T-cell (primary cell): Measurements from ENCODE around the gene B4GALT2. TPM values are rescaled to one million over a fixed set of nuclear protein-coding genes. Genes with fewer than 3 reads are reported as not detected.

Experiments
- ATAC-seq, 4 experiments: fragments of 200-7000 bp in 3 of 4; fragments of 150-1000 bp in 1 of 4; cut with Tn5 transposase; replicated peaks in 1 of 4; 1 replicate in 3 of 4; 2 replicates in 1 of 4; pipeline ENCODE4 v1.10.0; 2021; ENCODE audit warnings: moderate library complexity in 3 of 4, mild to moderate bottlenecking in 2 of 4, moderate number of reproducible peaks in 1 of 4
- CTCF ChIA-PET, 2 donors: fragments of 300-600 bp; sonication (Branson Sonifier 250); formaldehyde crosslinking; loops; one replicate each; lab custom pipeline; 2022; ENCODE audit warnings: antibody characterized with exemption in 2 of 2; lab: Charles Lee
- POLR2A ChIA-PET, 2 donors: fragments of 300-600 bp; sonication (Branson Sonifier 250); formaldehyde crosslinking; loops; one replicate each; lab custom pipeline; 2022; ENCODE audit warnings: antibody characterized with exemption in 2 of 2; lab: Charles Lee
- DNase-seq, 35 experiments: peaks; one replicate each; pipeline versions ENCODE4 v3.0.0 to v3.0.0-alpha.2; 2013 to 2023
- H3K27ac ChIP-seq: one replicate; pipeline ENCODE4 v1.5.1; 2013; ENCODE audit warnings: low read length
- H3K27me3 ChIP-seq, 2 experiments: replicated peaks in 1 of 2; 1 replicate in 1 of 2; 2 replicates in 1 of 2; pipeline versions ENCODE4 v1.6.1 to v1.7.0; 2013; ENCODE audit warnings: low read length in 1 of 2, mixed read lengths in 1 of 2; ENCODE audit not compliant: control insufficient read depth in 2 of 2, insufficient read depth in 2 of 2; ENCODE audit errors: extremely low read depth in 1 of 2
- H3K36me3 ChIP-seq, 2 donors: 1 replicate in 1 of 2; 2 replicates in 1 of 2; pipeline versions ENCODE4 v1.6.1 to v1.7.0; 2013; ENCODE audit warnings: low read length in 1 of 2; ENCODE audit not compliant: control insufficient read depth in 2 of 2, insufficient read depth in 1 of 2; ENCODE audit errors: extremely low read depth in 1 of 2
- H3K4me1 ChIP-seq, 2 experiments: 1 replicate in 1 of 2; 2 replicates in 1 of 2; pipeline versions ENCODE4 v1.6.1 to v1.7.0; 2013; ENCODE audit warnings: low read length in 2 of 2, mixed read lengths in 1 of 2; ENCODE audit not compliant: insufficient read depth in 2 of 2, control insufficient read depth in 1 of 2; ENCODE audit errors: extremely low read depth in 1 of 2
- H3K4me3 ChIP-seq, 2 donors: 1 replicate in 1 of 2; 2 replicates in 1 of 2; pipeline versions ENCODE4 v1.5.1 to v1.7.0; 2013; ENCODE audit warnings: mild to moderate bottlenecking in 2 of 2, low read length in 1 of 2, moderate library complexity in 1 of 2; ENCODE audit not compliant: control insufficient read depth in 1 of 2; ENCODE audit errors: extremely low read depth in 1 of 2
- H3K9me3 ChIP-seq: 2 replicates; pipeline ENCODE4 v1.7.0; 2013
- H3K27ac Mint-ChIP-seq, 2 donors: one replicate each; pipeline ENCODE4 v1.8.0; 2020 to 2021; ENCODE audit warnings: mild to moderate bottlenecking in 2 of 2, mixed read lengths in 2 of 2
- H3K27me3 Mint-ChIP-seq, 2 donors: one replicate each; pipeline ENCODE4 v1.8.0; 2021 to 2022; ENCODE audit warnings: mixed read lengths in 2 of 2
- H3K36me3 Mint-ChIP-seq: one replicate; pipeline ENCODE4 v1.8.0; 2021; ENCODE audit warnings: mixed read lengths
- H3K4me1 Mint-ChIP-seq, 3 donors: one replicate each; pipeline ENCODE4 v1.8.0; 2020 to 2022; ENCODE audit warnings: mixed read lengths in 3 of 3, mild to moderate bottlenecking in 1 of 3
- H3K4me3 Mint-ChIP-seq, 3 donors: one replicate each; pipeline ENCODE4 v1.8.0; 2020 to 2022; ENCODE audit warnings: mild to moderate bottlenecking in 3 of 3, mixed read lengths in 3 of 3, moderate library complexity in 3 of 3
- H3K9me3 Mint-ChIP-seq, 3 donors: one replicate each; pipeline ENCODE4 v1.8.0; 2020 to 2022; ENCODE audit warnings: mixed read lengths in 3 of 3
- WGBS: methylation state at CpG from one replicate; pipeline ENCODE4 v1.1.5; 2013; ENCODE audit warnings: missing lambda C conversion rate; ENCODE audit not compliant: insufficient coverage; 5-methylcytosine and 5-hydroxymethylcytosine counted together
- total RNA-seq, 35 experiments: library from RNA in 6 of 35; stranded (reverse) in 6 of 35; fragments of 120-200 nt in 1 of 35; gene quantifications; one replicate each; pipeline versions ENCODE4 v1.2.1 to v1.2.4 and lab custom pipeline; 2013 to 2026

B4GALT2 gene
- total RNA-seq, 5 donors from 2014 or later (not counting 1 experiment from before 2014, with no cell fraction given): 1.2 to 5.3 (median 3.1) TPM

DNA sequence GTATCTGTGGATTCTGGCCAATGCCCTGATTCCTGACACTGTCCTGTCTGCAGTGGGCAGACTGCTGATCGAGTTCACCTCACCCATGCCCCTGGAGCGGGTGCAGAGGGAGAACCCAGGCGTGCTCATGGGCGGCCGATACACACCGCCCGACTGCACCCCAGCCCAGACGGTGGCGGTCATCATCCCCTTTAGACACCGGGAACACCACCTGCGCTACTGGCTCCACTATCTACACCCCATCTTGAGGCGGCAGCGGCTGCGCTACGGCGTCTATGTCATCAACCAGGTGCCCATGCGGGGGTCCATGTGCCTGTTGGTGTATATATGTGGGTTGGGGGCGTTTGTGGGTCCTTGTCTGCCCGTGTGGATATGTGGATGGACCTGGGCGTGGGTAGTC is 2.6 kb downstream of the B4GALT2 start:
- H3K27me3 Mint-ChIP-seq: peaks cover 0 to 5% of the 10 kb centered on the region in 2 donors
- H3K4me3 Mint-ChIP-seq: no peak overlapping the region
- H3K27ac Mint-ChIP-seq: no peak overlapping the region
- ChIA-PET POLR2A (no interaction called here), CTCF (no interaction called here)
- 95% methylated on average over 9 of the region's 20 CpGs for WGBS
- Histone ChIP-seq H3K4me3 (no peak overlapping the region), H3K27ac (no peak overlapping the region), H3K27me3 (peaks cover 0 to 28% of the 10 kb centered on the region in 2 experiments), H3K9me3 (no peaks in the 10 kb centered on the region), H3K36me3 (peaks cover 3 to 18% of the 10 kb centered on the region in 2 donors), H3K4me1 (peaks cover 0 to 23% of the 10 kb centered on the region in 2 experiments)
- H3K4me1 Mint-ChIP-seq: peaks cover 15 to 31% (median 30%) of the 10 kb centered on the region in 3 donors
- H3K9me3 Mint-ChIP-seq: no peaks in the 10 kb centered on the region
- no peak for ATAC-seq
- H3K36me3 Mint-ChIP-seq: peaks cover 16% of the 10 kb centered on the region
- no peak for DNase-seq

DNA sequence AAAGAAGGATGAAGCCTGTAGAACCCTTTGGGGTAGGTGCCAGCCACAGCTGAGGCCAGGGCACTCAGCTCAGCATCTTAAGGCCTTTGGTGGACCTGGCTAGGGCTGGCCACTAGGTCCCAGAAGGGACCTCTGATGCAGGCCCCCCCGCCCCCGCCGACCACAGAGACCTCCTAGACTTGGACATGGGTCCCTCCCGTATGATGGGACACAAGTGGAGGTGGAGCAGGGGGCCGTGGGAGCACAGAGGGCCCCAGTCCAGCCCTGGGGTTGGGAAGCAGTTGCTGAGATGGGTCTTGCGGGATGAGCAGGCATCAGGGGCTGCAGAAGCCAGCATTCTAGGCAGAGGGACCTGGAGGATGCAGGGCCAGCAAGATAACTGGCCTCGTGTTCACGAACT is 3.2 kb downstream of the B4GALT2 start:
- peaks cover 9 to 25% (median 24%) of the 10 kb centered on the region in 3 donors for H3K4me1 Mint-ChIP-seq
- DNase-seq (no peak), ATAC-seq (no peak)
- ChIA-PET POLR2A (no interaction called here), CTCF (no interaction called here)
- 90% methylated on average over 8 of the region's 8 CpGs for WGBS
- no peaks in the 10 kb centered on the region for H3K9me3 Mint-ChIP-seq
- Histone ChIP-seq H3K36me3 (peaks cover 3 to 12% of the 10 kb centered on the region in 2 donors), H3K4me1 (peaks cover 0 to 18% of the 10 kb centered on the region in 2 experiments), H3K4me3 (no peak overlapping the region), H3K27me3 (peaks cover 0 to 28% of the 10 kb centered on the region in 2 experiments), H3K9me3 (no peaks in the 10 kb centered on the region), H3K27ac (no peak overlapping the region)
- H3K27ac Mint-ChIP-seq: no peak overlapping the region
- H3K36me3 Mint-ChIP-seq: peaks cover 10% of the 10 kb centered on the region
- no peak overlapping the region for H3K4me3 Mint-ChIP-seq
- H3K27me3 Mint-ChIP-seq: peaks cover 0 to 5% of the 10 kb centered on the region in 2 donors

DNA sequence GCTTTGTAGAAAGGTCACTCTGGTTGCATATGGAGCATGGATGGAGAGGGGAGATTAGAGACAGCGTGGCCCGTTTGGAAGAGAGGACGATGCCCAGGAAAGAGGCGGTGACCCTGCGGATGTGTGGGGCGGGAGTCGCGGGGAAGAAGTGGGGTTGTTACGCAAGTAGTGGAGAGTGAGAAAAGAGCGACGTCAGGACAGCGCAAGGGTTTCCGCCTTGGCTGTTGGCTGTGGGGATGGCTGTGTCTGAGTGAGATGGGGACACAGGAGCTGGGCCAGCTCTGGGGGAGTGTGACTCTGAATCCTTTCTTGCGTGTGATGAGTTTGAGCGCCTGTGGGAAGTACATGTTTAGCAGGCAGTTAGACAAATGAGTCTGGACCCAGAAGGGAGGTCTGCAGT is 3.8 kb downstream of the B4GALT2 start:
- peaks cover 3 to 19% (median 18%) of the 10 kb centered on the region in 3 donors for H3K4me1 Mint-ChIP-seq
- ATAC-seq (no peak), DNase-seq (no peak)
- Histone ChIP-seq H3K27ac (no peak overlapping the region), H3K36me3 (peaks cover 3 to 7% of the 10 kb centered on the region in 2 donors), H3K9me3 (no peaks in the 10 kb centered on the region), H3K4me3 (no peak overlapping the region), H3K4me1 (peaks cover 0 to 18% of the 10 kb centered on the region in 2 experiments), H3K27me3 (peaks cover 0 to 28% of the 10 kb centered on the region in 2 experiments)
- peaks cover 0 to 5% of the 10 kb centered on the region in 2 donors for H3K27me3 Mint-ChIP-seq
- no peak overlapping the region for H3K4me3 Mint-ChIP-seq
- H3K9me3 Mint-ChIP-seq: no peaks in the 10 kb centered on the region
- CTCF ChIA-PET: no interaction called here
- 97% methylated on average over 15 of the region's 15 CpGs for WGBS
- POLR2A ChIA-PET: no interaction called here
- H3K27ac Mint-ChIP-seq: no peak overlapping the region
- H3K36me3 Mint-ChIP-seq: peaks cover 5% of the 10 kb centered on the region

DNA sequence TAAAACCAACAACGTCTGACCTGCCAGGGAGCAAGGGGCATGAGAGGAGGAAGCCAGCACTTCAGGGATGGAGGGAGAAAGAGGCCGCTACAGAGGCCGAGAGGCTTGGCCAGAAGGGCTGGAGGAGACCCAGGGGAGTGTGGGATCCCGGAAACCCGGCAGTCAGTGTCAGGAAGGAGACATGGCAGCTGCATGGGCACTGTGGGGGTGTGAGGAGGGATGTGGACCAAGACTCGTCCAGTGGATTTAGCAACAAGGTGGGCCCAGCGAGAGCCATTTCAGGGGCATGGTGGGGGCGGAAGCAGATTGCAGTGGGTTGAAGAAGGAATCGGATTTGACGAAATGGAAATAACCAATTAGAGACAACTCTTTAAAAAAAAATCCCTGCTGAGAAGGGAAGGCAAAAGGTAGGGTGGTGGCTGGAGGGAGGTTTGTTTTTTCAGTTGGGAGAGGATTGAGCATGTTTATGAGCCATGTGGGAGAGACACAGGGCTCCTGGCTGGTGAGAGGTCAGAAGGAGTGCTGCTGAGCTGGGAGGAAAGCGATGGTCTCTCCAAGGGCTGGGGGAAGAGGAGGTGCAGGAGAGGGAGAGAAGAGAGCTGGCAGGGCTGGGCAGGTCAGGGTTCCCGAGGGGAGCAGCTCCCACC is 4.4 kb downstream of the B4GALT2 start:
- POLR2A ChIA-PET: no interaction called here
- Histone ChIP-seq H3K9me3 (no peaks in the 10 kb centered on the region), H3K4me1 (peaks cover 0 to 16% of the 10 kb centered on the region in 2 experiments), H3K27ac (no peak overlapping the region), H3K4me3 (no peak overlapping the region), H3K27me3 (peaks cover 0 to 24% of the 10 kb centered on the region in 2 experiments), H3K36me3 (peaks cover 0 to under 1% of the 10 kb centered on the region in 2 donors)
- H3K36me3 Mint-ChIP-seq: no peaks in the 10 kb centered on the region
- peaks cover 0 to 15% (median 12%) of the 10 kb centered on the region in 3 donors for H3K4me1 Mint-ChIP-seq
- 87% methylated on average over 5 of the region's 12 CpGs for WGBS
- no peak overlapping the region for H3K4me3 Mint-ChIP-seq
- CTCF ChIA-PET: interaction anchor here in 1 of 2 donors (0.6 kb wide), 1 partner anchor 16 kb away, joined by 4 read pairs; no protein-coding TSS in a partner anchor
- ATAC-seq (no peak), DNase-seq (no peak)
- H3K9me3 Mint-ChIP-seq: no peaks in the 10 kb centered on the region
- peaks cover 0 to 5% of the 10 kb centered on the region in 2 donors for H3K27me3 Mint-ChIP-seq
- H3K27ac Mint-ChIP-seq: no peak overlapping the region

DNA sequence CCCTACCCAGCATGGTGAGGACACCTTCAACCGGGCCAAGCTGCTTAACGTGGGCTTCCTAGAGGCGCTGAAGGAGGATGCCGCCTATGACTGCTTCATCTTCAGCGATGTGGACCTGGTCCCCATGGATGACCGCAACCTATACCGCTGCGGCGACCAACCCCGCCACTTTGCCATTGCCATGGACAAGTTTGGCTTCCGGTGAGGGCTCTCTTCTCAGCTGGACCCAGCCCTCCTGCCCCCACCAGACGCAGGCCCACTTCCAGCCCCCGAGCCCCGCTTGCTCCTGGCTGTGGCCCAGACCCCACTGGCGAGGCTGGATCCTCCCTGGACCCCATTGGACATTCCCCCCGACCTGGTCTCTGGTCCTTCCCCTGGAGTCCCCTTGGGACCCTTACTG is 5.8 kb downstream of the B4GALT2 start:
- Mint-ChIP-seq H3K4me3 (no peak overlapping the region), H3K36me3 (no peaks in the 10 kb centered on the region), H3K4me1 (peaks cover 0 to 9% (median 6%) of the 10 kb centered on the region in 3 donors), H3K27ac (no peak overlapping the region), H3K27me3 (peaks cover 0 to 5% of the 10 kb centered on the region in 2 donors), H3K9me3 (no peaks in the 10 kb centered on the region)
- ATAC-seq (no peak), DNase-seq (no peak)
- Histone ChIP-seq H3K4me1 (peaks cover 0 to 6% of the 10 kb centered on the region in 2 experiments), H3K27me3 (peaks cover 0 to 15% of the 10 kb centered on the region in 2 experiments), H3K27ac (no peak overlapping the region), H3K36me3 (no peaks in the 10 kb centered on the region), H3K4me3 (no peak overlapping the region), H3K9me3 (no peaks in the 10 kb centered on the region)
- WGBS: 91% methylated on average over 15 of the region's 16 CpGs
- ChIA-PET CTCF (no interaction called here), POLR2A (no interaction called here)

DNA sequence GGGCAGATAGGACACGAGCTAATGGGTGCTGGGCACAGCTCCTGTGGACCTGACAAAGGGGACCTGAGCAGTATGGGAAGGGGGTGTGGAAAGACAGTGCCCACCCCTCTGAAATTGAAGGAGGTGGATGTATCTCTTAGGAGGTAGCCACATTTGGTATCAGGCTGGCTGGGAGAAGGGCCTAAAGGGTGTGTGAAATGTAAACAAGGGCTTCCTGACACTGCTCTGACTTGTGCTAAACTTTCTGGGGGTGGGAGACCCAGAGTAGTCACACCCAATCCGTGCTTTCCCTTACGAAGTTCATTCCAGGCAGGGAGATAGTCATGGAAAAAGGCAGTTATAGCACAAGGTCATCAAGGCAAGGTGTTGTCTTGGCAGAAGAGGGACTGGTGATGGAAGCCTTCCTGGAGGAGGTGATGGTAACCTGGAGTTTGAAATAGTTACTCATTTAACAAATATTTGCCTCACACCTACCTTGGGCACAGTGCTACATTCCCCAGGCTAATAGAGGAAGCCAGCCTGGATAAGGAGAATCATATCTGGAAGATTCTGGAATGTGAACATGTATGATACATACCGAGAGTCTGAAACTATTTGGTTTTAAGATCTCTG is 7.1 kb downstream of the B4GALT2 start:
- Histone ChIP-seq H3K36me3 (no peaks in the 10 kb centered on the region), H3K4me3 (no peak overlapping the region), H3K9me3 (no peaks in the 10 kb centered on the region), H3K27me3 (peaks cover 0 to 3% of the 10 kb centered on the region in 2 experiments), H3K27ac (no peak overlapping the region), H3K4me1 (peaks cover 0 to 6% of the 10 kb centered on the region in 2 experiments)
- WGBS: 100% methylated on average over 1 of the region's 4 CpGs
- CTCF ChIA-PET: no interaction called here
- no peak overlapping the region for H3K4me3 Mint-ChIP-seq
- ATAC-seq (no peak), DNase-seq (no peak)
- H3K36me3 Mint-ChIP-seq: no peaks in the 10 kb centered on the region
- H3K27me3 Mint-ChIP-seq: no peaks in the 10 kb centered on the region
- H3K27ac Mint-ChIP-seq: no peak overlapping the region
- POLR2A ChIA-PET: no interaction called here
- H3K4me1 Mint-ChIP-seq: peaks cover 0 to 3% (median 1%) of the 10 kb centered on the region in 3 donors
- H3K9me3 Mint-ChIP-seq: no peaks in the 10 kb centered on the region
